Loucy (cell line): ENCODE results near the gene ACTC1.

ENCODE experiments used
- H2AFZ ChIP-seq: fragments of 200-600 bp; sonication (generic); 2 replicates; pipeline ENCODE4 v1.6.0; 2016; ENCODE audit warnings: antibody characterized with exemption, mild to moderate bottlenecking, low read length, moderate library complexity
- H3F3A ChIP-seq: fragments of 200-600 bp; 2 replicates; pipeline ENCODE4 v1.6.0; 2016; ENCODE audit warnings: antibody characterized with exemption, low read depth, mild to moderate bottlenecking
- H3K27me3 ChIP-seq: fragments of 200-600 bp; sonication (generic); 2 replicates; pipeline ENCODE4 v1.6.1; 2014; ENCODE audit warnings: low read length, mild to moderate bottlenecking; ENCODE audit not compliant: insufficient read depth, poor library complexity, severe bottlenecking
- H3K36me3 ChIP-seq: fragments of 200-600 bp; sonication (generic); 2 replicates; pipeline ENCODE4 v1.6.1; 2016; ENCODE audit warnings: low read length; ENCODE audit not compliant: insufficient read depth
- H3K4me1 ChIP-seq: fragments of 200-600 bp; sonication (generic); 2 replicates; pipeline ENCODE4 v1.5.1; 2014; ENCODE audit warnings: low read length, mild to moderate bottlenecking; ENCODE audit not compliant: insufficient read depth, poor library complexity, severe bottlenecking
- H3K4me2 ChIP-seq: fragments of 200-600 bp; sonication (generic); 2 replicates; pipeline ENCODE4 v1.6.0; 2014; ENCODE audit warnings: antibody characterized with exemption, low read length, low read depth, mild to moderate bottlenecking; ENCODE audit not compliant: poor library complexity, severe bottlenecking
- H3K4me3 ChIP-seq: fragments of 200-600 bp; sonication (generic); 2 replicates; pipeline ENCODE4 v1.5.1; 2014; ENCODE audit warnings: low read length, mild to moderate bottlenecking, mixed read lengths; ENCODE audit not compliant: poor library complexity, severe bottlenecking
- H3K79me2 ChIP-seq: fragments of 200-600 bp; sonication (generic); 2 replicates; pipeline ENCODE4 v1.6.1; 2014; ENCODE audit warnings: low read length; ENCODE audit not compliant: insufficient read depth
- H3K9ac ChIP-seq: fragments of 200-600 bp; sonication (generic); 2 replicates; pipeline ENCODE4 v1.6.0; 2014; ENCODE audit warnings: mild to moderate bottlenecking, low read depth, low read length, moderate library complexity; ENCODE audit not compliant: poor library complexity, severe bottlenecking
- H3K9me2 ChIP-seq: fragments of 200-600 bp; sonication (generic); replicated peaks from 2 replicates; pipeline ENCODE4 v1.6.1; 2016; ENCODE audit warnings: low read depth, low read length, mixed read lengths
- H3K9me3 ChIP-seq: fragments of 200-600 bp; sonication (generic); 2 replicates; pipeline ENCODE4 v1.6.1; 2014; ENCODE audit warnings: mild to moderate bottlenecking, antibody characterized with exemption, low read length, low read depth; ENCODE audit not compliant: insufficient read depth
- H4K20me1 ChIP-seq: fragments of 200-600 bp; sonication (generic); 2 replicates; pipeline ENCODE4 v1.6.0; 2014; ENCODE audit warnings: antibody characterized with exemption, low read length, mild to moderate bottlenecking; ENCODE audit not compliant: insufficient read depth, poor library complexity, severe bottlenecking
- CTCF ChIP-seq: fragments of 200-600 bp; sonication (generic); conservative IDR thresholded peaks from 2 replicates; pipeline ENCODE4 v1.5.1; 2014; ENCODE audit warnings: mild to moderate bottlenecking, antibody characterized with exemption, low read length
- EZH2phosphoT487 ChIP-seq: fragments of 200-600 bp; IDR thresholded peaks from 2 replicates; pipeline ENCODE4 v1.6.1; 2018; ENCODE audit warnings: antibody characterized with exemption, mild to moderate bottlenecking, moderate library complexity, borderline replicate concordance

ACTC1 gene

GRCh38 chr15:34760909-34761308 lies 34.4 kb downstream of the ACTC1 start:
- Histone ChIP-seq H3K9me2 (no peaks in the 10 kb centered on the region), H3K4me3 (no peak overlapping the region), H3K36me3 (no peaks in the 10 kb centered on the region), H3K9ac (no peak overlapping the region), H4K20me1 (no peaks in the 10 kb centered on the region), H3F3A (no peaks in the 10 kb centered on the region), H3K79me2 (no peaks in the 10 kb centered on the region), H3K27me3 (no peaks in the 10 kb centered on the region), H3K4me1 (no peaks in the 10 kb centered on the region), H2AFZ (no peak overlapping the region), H3K9me3 (no peaks in the 10 kb centered on the region), H3K4me2 (no peak overlapping the region)
- TF ChIP-seq CTCF = no peak
- TF ChIP-seq EZH2phosphoT487 = no peak

GRCh38 chr15:34759992-34760391 lies 35.4 kb downstream of the ACTC1 start:
- Histone ChIP-seq H3K79me2 (no peaks in the 10 kb centered on the region), H3K36me3 (no peaks in the 10 kb centered on the region), H3K4me1 (no peaks in the 10 kb centered on the region), H2AFZ (no peak overlapping the region), H3K4me2 (no peak overlapping the region), H3K9me2 (no peaks in the 10 kb centered on the region), H3K27me3 (no peaks in the 10 kb centered on the region), H3F3A (no peaks in the 10 kb centered on the region), H3K9ac (no peak overlapping the region), H4K20me1 (no peaks in the 10 kb centered on the region), H3K9me3 (no peaks in the 10 kb centered on the region), H3K4me3 (no peak overlapping the region)
- TF ChIP-seq CTCF = no peak
- no peak for TF ChIP-seq EZH2phosphoT487

- H3K9ac ChIP-seq = no peak overlapping the region
- TF ChIP-seq EZH2phosphoT487 (no peak), CTCF (no peak)
- no peaks in the 10 kb centered on the region for H4K20me1 ChIP-seq
Measured at GRCh38 chr15:34759347-34759746, 36.0 kb downstream of the ACTC1 start.

More at GRCh38 chr15:34759347-34759746, 36.0 kb downstream of the ACTC1 start:
- no peak overlapping the region for H3K4me3 ChIP-seq
- H3K4me1 ChIP-seq = no peaks in the 10 kb centered on the region
- H3F3A ChIP-seq = no peaks in the 10 kb centered on the region
- no peaks in the 10 kb centered on the region for H3K9me2 ChIP-seq
- no peak overlapping the region for H3K4me2 ChIP-seq
- H2AFZ ChIP-seq = no peak overlapping the region
- no peaks in the 10 kb centered on the region for H3K27me3 ChIP-seq
- no peaks in the 10 kb centered on the region for H3K9me3 ChIP-seq
- H3K79me2 ChIP-seq = no peaks in the 10 kb centered on the region
- H3K36me3 ChIP-seq = no peaks in the 10 kb centered on the region
